Fibroblast of lung (primary cell): ENCODE results near the gene TSSK3.

Source experiments
- EZH2 ChIP-seq: IDR thresholded peaks from 2 replicates; pipeline ENCODE4 v1.5.1; 2012; ENCODE audit warnings: low read length, control low read depth, mild to moderate bottlenecking; ENCODE audit errors: missing control alignments
- TF ChIP-seq, protein P1 (sequence below), 2 donors: IDR thresholded peaks in 1 of 2; conservative IDR thresholded peaks in 1 of 2; 1 replicate in 1 of 2; 2 replicates in 1 of 2; pipeline ENCODE4 v1.5.1; 2011 to 2012; ENCODE audit warnings: low read length in 2 of 2, control low read depth in 1 of 2, inconsistent platforms in 1 of 2, low read depth in 1 of 2, mild to moderate bottlenecking in 1 of 2

DNA sequence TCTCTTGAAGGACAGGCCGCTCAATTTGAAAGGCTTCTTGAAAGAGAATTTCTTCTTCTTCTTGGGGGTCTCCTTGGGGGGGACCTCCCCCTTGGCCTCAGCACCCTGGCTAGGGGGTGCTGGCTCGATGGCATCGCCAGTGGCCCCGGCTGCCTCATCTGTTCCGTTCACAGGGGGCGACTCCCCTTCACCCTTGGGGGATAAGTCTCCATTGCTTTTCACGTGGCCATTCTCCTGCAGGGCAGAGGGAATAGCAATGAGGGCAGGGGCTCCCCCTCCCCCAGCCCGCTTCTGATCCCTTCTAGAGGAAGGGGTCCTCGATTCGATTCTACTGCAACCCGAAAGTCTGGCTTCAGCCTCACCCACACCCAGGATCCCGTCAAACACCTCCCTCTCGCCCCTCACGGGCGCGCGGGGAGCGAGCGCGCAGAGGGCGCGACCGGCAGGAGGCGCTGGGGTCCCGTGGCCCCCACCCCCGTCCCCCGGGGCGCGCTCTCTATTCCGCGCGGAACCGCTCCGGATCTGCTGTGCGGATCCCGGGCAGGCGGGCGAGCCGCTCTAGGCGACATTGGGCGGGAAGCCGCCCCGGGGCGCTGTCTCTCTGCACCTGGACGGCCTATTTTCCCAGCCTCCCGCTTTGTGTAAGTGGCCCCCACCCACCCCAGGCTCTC lies 27.3 kb upstream of the TSSK3 start:
- TF ChIP-seq, protein P1, sequence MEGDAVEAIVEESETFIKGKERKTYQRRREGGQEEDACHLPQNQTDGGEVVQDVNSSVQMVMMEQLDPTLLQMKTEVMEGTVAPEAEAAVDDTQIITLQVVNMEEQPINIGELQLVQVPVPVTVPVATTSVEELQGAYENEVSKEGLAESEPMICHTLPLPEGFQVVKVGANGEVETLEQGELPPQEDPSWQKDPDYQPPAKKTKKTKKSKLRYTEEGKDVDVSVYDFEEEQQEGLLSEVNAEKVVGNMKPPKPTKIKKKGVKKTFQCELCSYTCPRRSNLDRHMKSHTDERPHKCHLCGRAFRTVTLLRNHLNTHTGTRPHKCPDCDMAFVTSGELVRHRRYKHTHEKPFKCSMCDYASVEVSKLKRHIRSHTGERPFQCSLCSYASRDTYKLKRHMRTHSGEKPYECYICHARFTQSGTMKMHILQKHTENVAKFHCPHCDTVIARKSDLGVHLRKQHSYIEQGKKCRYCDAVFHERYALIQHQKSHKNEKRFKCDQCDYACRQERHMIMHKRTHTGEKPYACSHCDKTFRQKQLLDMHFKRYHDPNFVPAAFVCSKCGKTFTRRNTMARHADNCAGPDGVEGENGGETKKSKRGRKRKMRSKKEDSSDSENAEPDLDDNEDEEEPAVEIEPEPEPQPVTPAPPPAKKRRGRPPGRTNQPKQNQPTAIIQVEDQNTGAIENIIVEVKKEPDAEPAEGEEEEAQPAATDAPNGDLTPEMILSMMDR (conservative IDR thresholded peaks at IDR 0.05 in 1 of 2, IDR thresholded peaks at IDR 0.05 in 1 of 2; ENCODE audit: low read depth in 1 of 2, low read length in 2 of 2) = peak; percentile 55 to 74
- TF ChIP-seq EZH2 = no peak
